ENCODE results near the gene C10orf95.

DNA sequence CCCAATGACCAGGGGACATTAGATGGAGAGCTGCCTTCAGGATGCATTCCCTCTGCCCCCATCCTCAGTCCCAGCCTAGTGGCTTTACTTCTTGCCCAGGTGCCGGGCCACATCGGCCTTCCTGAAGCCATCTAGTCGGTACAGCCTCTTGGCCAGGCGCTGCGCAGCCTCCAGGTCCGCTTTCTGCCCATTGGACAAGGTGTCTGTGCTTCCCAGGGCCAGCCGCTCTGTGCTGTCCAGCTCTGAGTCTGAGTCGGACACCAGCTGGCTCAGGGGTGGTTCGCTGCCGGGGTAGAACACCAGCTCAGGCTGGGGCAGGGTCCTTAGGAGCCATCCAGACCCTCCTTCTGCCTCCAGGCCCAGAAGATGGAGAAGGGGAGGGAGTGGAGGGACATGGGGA, 39.0 kb downstream of the C10orf95 start:
- TF ChIP-seq, protein P1, sequence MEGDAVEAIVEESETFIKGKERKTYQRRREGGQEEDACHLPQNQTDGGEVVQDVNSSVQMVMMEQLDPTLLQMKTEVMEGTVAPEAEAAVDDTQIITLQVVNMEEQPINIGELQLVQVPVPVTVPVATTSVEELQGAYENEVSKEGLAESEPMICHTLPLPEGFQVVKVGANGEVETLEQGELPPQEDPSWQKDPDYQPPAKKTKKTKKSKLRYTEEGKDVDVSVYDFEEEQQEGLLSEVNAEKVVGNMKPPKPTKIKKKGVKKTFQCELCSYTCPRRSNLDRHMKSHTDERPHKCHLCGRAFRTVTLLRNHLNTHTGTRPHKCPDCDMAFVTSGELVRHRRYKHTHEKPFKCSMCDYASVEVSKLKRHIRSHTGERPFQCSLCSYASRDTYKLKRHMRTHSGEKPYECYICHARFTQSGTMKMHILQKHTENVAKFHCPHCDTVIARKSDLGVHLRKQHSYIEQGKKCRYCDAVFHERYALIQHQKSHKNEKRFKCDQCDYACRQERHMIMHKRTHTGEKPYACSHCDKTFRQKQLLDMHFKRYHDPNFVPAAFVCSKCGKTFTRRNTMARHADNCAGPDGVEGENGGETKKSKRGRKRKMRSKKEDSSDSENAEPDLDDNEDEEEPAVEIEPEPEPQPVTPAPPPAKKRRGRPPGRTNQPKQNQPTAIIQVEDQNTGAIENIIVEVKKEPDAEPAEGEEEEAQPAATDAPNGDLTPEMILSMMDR (IDR thresholded peaks at IDR 0.05): no peak
- TF ChIP-seq POLR2A (IDR thresholded peaks at IDR 0.05): no peak
- no peak for TF ChIP-seq EP300 (IDR thresholded peaks at IDR 0.05)
